KMS-11 (cell line): ENCODE results near the gene FAM24B.
"Not testable (repeated sequence)": the region's sequence is repeated elsewhere in the genome, so short reads cannot be mapped to it uniquely, and the experiment has no call there.

Experiments used
- H2AFZ ChIP-seq: fragments of 200-600 bp; sonication (generic); 2 replicates; pipeline ENCODE4 v1.6.1; 2016; ENCODE audit warnings: antibody characterized with exemption, mixed run types, low read depth
- H3K27ac ChIP-seq: fragments of 200-600 bp; sonication (generic); 2 replicates; pipeline ENCODE4 v1.6.1; 2016; ENCODE audit warnings: mild to moderate bottlenecking, mixed run types
- H3K27me3 ChIP-seq: fragments of 200-600 bp; sonication (generic); 2 replicates; pipeline ENCODE4 v1.6.1; 2017; ENCODE audit warnings: mild to moderate bottlenecking, low read depth, mixed run types, moderate library complexity; ENCODE audit not compliant: insufficient read depth
- H3K36me3 ChIP-seq: fragments of 200-600 bp; sonication (generic); 2 replicates; pipeline ENCODE4 v1.6.1; 2017; ENCODE audit warnings: mild to moderate bottlenecking, mixed run types; ENCODE audit not compliant: insufficient read depth
- H3K4me1 ChIP-seq: fragments of 200-600 bp; sonication (generic); 2 replicates; pipeline ENCODE4 v1.6.1; 2016; ENCODE audit warnings: mild to moderate bottlenecking, low read depth, mixed run types; ENCODE audit not compliant: poor library complexity, severe bottlenecking
- H3K4me2 ChIP-seq: fragments of 200-600 bp; sonication (generic); 2 replicates; pipeline ENCODE4 v1.7.0; 2016; ENCODE audit warnings: mild to moderate bottlenecking, mixed run types
- H3K4me3 ChIP-seq: fragments of 200-600 bp; sonication (generic); IDR thresholded peaks from 2 replicates; pipeline ENCODE4 v1.6.1; 2017; ENCODE audit warnings: low read depth, low read length, mixed read lengths; ENCODE audit not compliant: insufficient read depth
- H3K79me2 ChIP-seq: fragments of 200-600 bp; sonication (generic); 2 replicates; pipeline ENCODE4 v1.6.1; 2016; ENCODE audit warnings: low read depth, mixed run types; ENCODE audit not compliant: insufficient read depth
- H3K9ac ChIP-seq: fragments of 200-600 bp; sonication (generic); 2 replicates; pipeline ENCODE4 v1.6.1; 2016; ENCODE audit warnings: mild to moderate bottlenecking, mixed run types
- H4K20me1 ChIP-seq: fragments of 200-600 bp; sonication (generic); 2 replicates; pipeline ENCODE4 v1.6.1; 2016; ENCODE audit warnings: mild to moderate bottlenecking, mixed run types; ENCODE audit not compliant: insufficient read depth
- TF ChIP-seq, protein P1 (sequence below): fragments of 200-600 bp; sonication (generic); conservative IDR thresholded peaks from 2 replicates; pipeline ENCODE4 v1.6.1; 2017; ENCODE audit warnings: low read depth, mild to moderate bottlenecking, antibody characterized with exemption, low read length, moderate library complexity, mixed read lengths

Gene FAM24B, protein sequence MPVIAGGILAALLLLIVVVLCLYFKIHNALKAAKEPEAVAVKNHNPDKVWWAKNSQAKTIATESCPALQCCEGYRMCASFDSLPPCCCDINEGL

DNA sequence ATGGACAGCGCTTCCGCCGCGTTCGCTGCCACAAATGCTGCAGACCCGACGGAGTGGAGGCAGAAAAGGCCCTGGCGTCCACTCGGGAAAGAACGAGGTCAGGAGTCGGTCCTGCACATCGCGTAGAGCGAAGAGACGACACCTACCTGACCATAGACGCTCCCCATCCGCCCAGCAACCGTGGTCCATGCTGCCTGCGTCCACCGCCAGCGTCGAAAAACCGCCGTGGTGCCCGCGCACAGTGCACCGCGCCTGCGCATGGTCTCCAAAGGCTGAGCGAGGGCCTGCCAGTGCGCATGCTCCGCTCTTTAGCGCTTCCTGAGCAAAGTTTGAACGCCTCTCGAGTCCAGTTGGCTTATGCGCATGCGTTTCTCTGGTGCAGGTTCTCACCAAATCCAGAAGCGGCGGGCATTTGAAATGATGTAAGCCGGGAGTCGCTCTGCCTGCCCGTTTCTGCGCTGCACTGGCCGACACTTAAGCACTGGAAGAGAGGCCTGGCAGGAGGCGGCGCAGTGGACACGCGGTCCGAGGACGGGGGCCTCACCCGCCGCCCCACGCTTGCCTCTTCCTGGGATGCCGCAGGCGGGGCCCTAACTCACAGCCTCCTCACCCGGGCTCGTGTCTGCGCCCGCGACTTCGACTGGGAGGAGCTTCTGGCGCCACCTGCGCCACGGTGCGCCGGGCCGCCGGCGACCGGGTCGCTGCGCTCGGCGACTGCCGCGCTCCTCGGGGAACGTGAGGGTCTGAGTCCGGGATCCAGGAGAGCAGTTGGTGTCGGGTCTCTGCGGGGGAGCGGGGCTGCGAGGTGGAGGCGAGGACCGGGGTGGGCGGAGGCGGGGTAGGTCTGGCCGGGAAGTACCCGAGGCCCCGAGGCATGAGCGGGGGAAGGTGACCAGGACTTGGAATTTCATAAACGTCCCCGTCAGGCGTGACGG lies at the start of gene FAM24B:
TSS of gene FAM24B (minus strand) at position 243 of the 935 bp plus-strand sequence. CDS start 29,066 bp downstream, outside the sequence.
- Histone ChIP-seq H3K4me3 (no peak within 1 kb of the TSS), H3K27ac (peak within 1 kb of the TSS; percentile 76), H3K9ac (peak within 1 kb of the TSS; percentile 78), H3K4me1 (peaks cover 27% of the 10 kb centered on the region), H3K4me2 (peak within 1 kb of the TSS; percentile 95), H4K20me1 (no peaks in the 10 kb centered on the region), H3K27me3 (no peaks in the 10 kb centered on the region), H2AFZ (peak within 1 kb of the TSS; percentile 81), H3K79me2 (peaks cover 45% of the 10 kb centered on the region), H3K36me3 (no peaks in the 10 kb centered on the region)
- TF ChIP-seq, protein P1, sequence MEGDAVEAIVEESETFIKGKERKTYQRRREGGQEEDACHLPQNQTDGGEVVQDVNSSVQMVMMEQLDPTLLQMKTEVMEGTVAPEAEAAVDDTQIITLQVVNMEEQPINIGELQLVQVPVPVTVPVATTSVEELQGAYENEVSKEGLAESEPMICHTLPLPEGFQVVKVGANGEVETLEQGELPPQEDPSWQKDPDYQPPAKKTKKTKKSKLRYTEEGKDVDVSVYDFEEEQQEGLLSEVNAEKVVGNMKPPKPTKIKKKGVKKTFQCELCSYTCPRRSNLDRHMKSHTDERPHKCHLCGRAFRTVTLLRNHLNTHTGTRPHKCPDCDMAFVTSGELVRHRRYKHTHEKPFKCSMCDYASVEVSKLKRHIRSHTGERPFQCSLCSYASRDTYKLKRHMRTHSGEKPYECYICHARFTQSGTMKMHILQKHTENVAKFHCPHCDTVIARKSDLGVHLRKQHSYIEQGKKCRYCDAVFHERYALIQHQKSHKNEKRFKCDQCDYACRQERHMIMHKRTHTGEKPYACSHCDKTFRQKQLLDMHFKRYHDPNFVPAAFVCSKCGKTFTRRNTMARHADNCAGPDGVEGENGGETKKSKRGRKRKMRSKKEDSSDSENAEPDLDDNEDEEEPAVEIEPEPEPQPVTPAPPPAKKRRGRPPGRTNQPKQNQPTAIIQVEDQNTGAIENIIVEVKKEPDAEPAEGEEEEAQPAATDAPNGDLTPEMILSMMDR, result no peak

DNA sequence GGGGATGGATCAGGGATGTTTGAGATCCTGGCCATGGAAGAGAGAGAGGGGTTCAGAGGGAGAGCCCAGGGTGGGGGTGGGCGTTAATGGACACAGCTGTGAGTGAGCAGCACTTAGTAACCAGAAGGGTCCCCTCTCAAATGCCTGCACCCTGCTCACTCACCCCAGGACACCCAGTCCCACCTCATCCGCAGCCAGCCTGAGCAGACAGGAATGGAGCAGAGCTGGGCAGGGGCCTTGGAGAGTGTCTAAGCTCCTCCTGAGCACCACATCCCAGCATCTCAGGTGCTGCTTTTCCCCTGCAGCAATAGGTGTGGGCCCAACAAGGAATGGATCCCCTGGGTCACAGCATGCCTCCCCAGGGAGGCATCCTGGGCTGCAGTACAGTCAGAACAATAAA lies 36.3 kb upstream of the FAM24B start:
- H2AFZ ChIP-seq, result no peak overlapping the region
- no peaks in the 10 kb centered on the region for H3K36me3 ChIP-seq
- TF ChIP-seq, protein P1, result no peak
- no peak overlapping the region for H3K27ac ChIP-seq
- H3K4me2 ChIP-seq, result no peak overlapping the region
- no peaks in the 10 kb centered on the region for H3K79me2 ChIP-seq
- H4K20me1 ChIP-seq, result no peaks in the 10 kb centered on the region
- no peak overlapping the region for H3K4me3 ChIP-seq
- no peaks in the 10 kb centered on the region for H3K27me3 ChIP-seq
- no peaks in the 10 kb centered on the region for H3K4me1 ChIP-seq
- no peak overlapping the region for H3K9ac ChIP-seq

DNA sequence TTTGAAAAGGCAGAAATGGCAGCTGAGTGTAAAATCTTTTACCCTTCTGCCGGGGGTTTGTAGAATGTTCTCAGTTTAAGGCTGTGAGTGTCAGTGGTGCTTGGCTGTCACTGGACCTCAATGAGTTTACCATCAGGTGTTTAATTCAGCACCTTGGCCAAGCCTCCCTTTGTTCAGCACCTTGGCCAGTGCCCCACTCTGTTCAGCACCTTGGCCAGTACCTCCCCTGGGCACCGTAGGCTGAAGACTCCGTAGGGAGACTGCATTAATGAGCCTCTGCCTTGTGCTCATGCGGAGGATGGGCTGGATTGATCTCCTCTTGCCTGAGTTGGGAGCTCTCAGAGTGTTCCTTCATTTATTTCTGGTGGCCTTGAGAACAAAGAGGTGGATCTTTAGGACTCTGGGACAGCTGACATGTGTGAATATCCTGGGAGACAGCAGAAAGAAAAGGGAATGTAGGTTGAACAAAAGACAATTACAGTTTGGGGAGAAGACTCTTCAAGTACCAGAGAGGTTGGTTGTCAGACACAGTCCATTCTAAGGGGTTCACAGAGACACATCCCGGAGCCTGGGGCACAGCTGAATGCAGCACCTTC lies 32.6 kb upstream of the FAM24B start:
- Histone ChIP-seq H3K4me2 (no peak overlapping the region), H3K9ac (no peak overlapping the region), H3K4me1 (no peaks in the 10 kb centered on the region), H3K27me3 (no peaks in the 10 kb centered on the region), H4K20me1 (no peaks in the 10 kb centered on the region), H3K27ac (no peak overlapping the region), H3K4me3 (no peak overlapping the region), H3K36me3 (no peaks in the 10 kb centered on the region), H3K79me2 (no peaks in the 10 kb centered on the region), H2AFZ (no peak overlapping the region)
- TF ChIP-seq, protein P1, result no peak

DNA sequence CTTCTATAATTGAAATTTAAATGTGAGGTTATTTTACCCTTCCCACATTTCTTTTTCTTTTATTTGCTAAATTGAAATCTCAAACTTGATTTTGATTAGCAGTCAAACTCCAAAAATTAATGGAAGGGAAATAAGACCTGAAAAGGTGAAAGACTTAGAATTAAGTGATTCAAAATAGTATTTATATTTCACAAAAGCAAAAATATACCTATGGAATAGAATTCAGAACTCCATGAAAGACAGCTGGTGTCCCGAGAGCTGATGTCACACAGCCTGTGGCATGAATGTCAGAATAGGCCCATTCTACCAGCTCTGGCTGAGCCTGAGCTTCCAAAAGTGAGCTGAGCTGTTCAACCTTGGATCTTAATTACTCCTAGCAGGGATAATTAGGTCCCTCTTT lies 30.9 kb upstream of the FAM24B start, which contains the start of gene FAM24A:
TSS of gene FAM24A (plus strand) at position 301 of the 400 bp plus-strand sequence. CDS start 1,025 bp downstream, outside the sequence.
- TF ChIP-seq, protein P1, result no peak
- no peak within 1 kb of the TSS for H3K9ac ChIP-seq
- no peaks in the 10 kb centered on the region for H3K27me3 ChIP-seq
- H4K20me1 ChIP-seq, result no peaks in the 10 kb centered on the region
- H3K36me3 ChIP-seq, result no peaks in the 10 kb centered on the region
- H3K79me2 ChIP-seq, result no peaks in the 10 kb centered on the region
- no peak within 1 kb of the TSS for H3K27ac ChIP-seq
- no peak within 1 kb of the TSS for H3K4me3 ChIP-seq
- H3K4me1 ChIP-seq, result no peaks in the 10 kb centered on the region
- H3K4me2 ChIP-seq, result no peak within 1 kb of the TSS
- no peak within 1 kb of the TSS for H2AFZ ChIP-seq

DNA sequence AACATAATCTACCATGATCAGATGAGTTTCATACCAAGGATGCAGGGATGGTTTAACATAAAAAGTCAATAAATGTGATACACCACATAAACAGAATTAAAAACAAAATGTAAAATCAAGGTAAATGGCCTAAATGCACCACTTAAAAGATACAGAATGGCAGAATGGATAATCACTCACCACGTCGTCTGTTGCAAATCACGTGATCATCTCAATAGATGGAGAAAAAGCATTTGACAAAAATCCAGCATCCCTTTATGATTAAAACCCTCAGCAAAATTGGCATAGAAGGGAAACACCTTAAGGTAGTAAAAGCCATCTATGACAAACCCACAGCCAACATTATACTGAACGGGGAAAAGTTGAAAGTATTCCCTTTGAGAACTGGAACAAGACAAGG lies 24.5 kb upstream of the FAM24B start:
- H2AFZ ChIP-seq, H3K27me3 ChIP-seq, H3K9ac ChIP-seq, H3K4me2 ChIP-seq, H3K79me2 ChIP-seq, H3K4me1 ChIP-seq, H3K4me3 ChIP-seq, H4K20me1 ChIP-seq, H3K36me3 ChIP-seq, H3K27ac ChIP-seq: not testable (repeated sequence)
